Psoas muscle (tissue), 8 donors: ENCODE results near the gene SEMA7A. TPM values are rescaled to one million over a fixed set of nuclear protein-coding genes. Genes with fewer than 3 reads are reported as not detected.

Experiments
- ATAC-seq, 4 donors: fragments of 200-7000 bp; cut with Tn5 transposase; one replicate each; pipeline ENCODE4 v1.9.1; 2020; ENCODE audit warnings: moderate library complexity in 3 of 4, mild to moderate bottlenecking in 2 of 4
- DNase-seq, 2 donors: peaks; one replicate each; pipeline ENCODE4 v3.0.0-alpha.2; 2020
- H3K27ac ChIP-seq: fragments of 200-600 bp; one replicate; pipeline ENCODE4 v1.8.0; 2022
- H3K27me3 ChIP-seq, 3 donors: fragments of 200-600 bp in 1 of 3; one replicate each; pipeline versions ENCODE4 v1.6.1 to v1.8.0; 2013 to 2022; ENCODE audit warnings: low read length in 2 of 3, mild to moderate bottlenecking in 2 of 3, moderate library complexity in 1 of 3; ENCODE audit not compliant: insufficient read depth in 3 of 3
- H3K36me3 ChIP-seq, 2 donors: fragments of 200-600 bp in 1 of 2; one replicate each; pipeline versions ENCODE4 v1.6.1 to v1.8.0; 2013 to 2022; ENCODE audit warnings: low read depth in 1 of 2, mild to moderate bottlenecking in 1 of 2, moderate library complexity in 1 of 2; ENCODE audit not compliant: insufficient read depth in 1 of 2
- H3K4me1 ChIP-seq: fragments of 200-600 bp; one replicate; pipeline ENCODE4 v1.8.0; 2022
- H3K4me3 ChIP-seq: fragments of 200-600 bp; one replicate; pipeline ENCODE4 v1.8.0; 2022; ENCODE audit warnings: mild to moderate bottlenecking
- H3K9me3 ChIP-seq: fragments of 200-600 bp; one replicate; pipeline ENCODE4 v1.8.0; 2022
- WGBS, 3 donors: extraction: QIAGEN DNeasy Blood & Tissue Kit; methylation state at CpG; one replicate each; pipeline versions ENCODE4 v1.1.6 to v1.1.7; 2013; 5-methylcytosine and 5-hydroxymethylcytosine counted together
- intact Hi-C, 2 donors: fragments of 100-400 bp; cut with DNase I; formaldehyde crosslinking; loops; one replicate each; pipeline versions ENCODE4 v1.11.0 to v1.14.2; 2022
- polyA plus RNA-seq, 3 donors: library from polyadenylated mRNA; stranded (reverse); fragments of 200-250 nt; gene quantifications; one replicate each; pipeline ENCODE4 v1.2.3, GENCODE V29; 2013
- total RNA-seq, 4 donors: library from RNA; stranded (reverse); fragmentation: NEBNext Ultra II Directional in 2 of 4; extraction: Animal tissue kit (Norgen Biotek cat#: 25700) in 2 of 4; gene quantifications; one replicate each; pipeline versions ENCODE4 v1.2.1 to v1.2.4, GENCODE V29; 2021 to 2023
- TF ChIP-seq, protein P1 (sequence below): fragments of 200-600 bp; IDR thresholded peaks from one replicate; pipeline ENCODE4 v1.8.0; 2022; ENCODE audit warnings: antibody characterized with exemption
- donor health status: healthy with polysubstance abuse.
- donor health status: DM: no; HTN: no; CAD: no; lungs with moderate emphysema.
- donor health status: Bipolar disorder and iron deficiency.
- donor health status: healthy.
- donor health status: DM: yes; HTN: yes; CAD: no.
- donor health status: DM: no; HTN: no; CAD: no.
- donor health status: DM: no; HTN: no; CAD: no.
- donor health status: DM: yes; HTN: yes; CAD: no.

SEMA7A gene
- total and polyA plus RNA-seq, 7 donors, result 0.44 to 2.0 (median 1.2) TPM

GRCh38 chr15:74373731-74374647 is 59.8 kb downstream of the SEMA7A start:
- H3K36me3 ChIP-seq, result no peaks in the 10 kb centered on the region
- H3K27ac ChIP-seq, result no peak overlapping the region
- DNase-seq, result peak; percentile 94 to 95
- ATAC-seq, result peak; percentile 98 to 100 (median 99)
- no peaks in the 10 kb centered on the region for H3K9me3 ChIP-seq
- WGBS, 3 donors, result 0 to 1% (median 1%) methylated on average over 59 to 62 of the region's 62 CpGs
- TF ChIP-seq, protein P1, sequence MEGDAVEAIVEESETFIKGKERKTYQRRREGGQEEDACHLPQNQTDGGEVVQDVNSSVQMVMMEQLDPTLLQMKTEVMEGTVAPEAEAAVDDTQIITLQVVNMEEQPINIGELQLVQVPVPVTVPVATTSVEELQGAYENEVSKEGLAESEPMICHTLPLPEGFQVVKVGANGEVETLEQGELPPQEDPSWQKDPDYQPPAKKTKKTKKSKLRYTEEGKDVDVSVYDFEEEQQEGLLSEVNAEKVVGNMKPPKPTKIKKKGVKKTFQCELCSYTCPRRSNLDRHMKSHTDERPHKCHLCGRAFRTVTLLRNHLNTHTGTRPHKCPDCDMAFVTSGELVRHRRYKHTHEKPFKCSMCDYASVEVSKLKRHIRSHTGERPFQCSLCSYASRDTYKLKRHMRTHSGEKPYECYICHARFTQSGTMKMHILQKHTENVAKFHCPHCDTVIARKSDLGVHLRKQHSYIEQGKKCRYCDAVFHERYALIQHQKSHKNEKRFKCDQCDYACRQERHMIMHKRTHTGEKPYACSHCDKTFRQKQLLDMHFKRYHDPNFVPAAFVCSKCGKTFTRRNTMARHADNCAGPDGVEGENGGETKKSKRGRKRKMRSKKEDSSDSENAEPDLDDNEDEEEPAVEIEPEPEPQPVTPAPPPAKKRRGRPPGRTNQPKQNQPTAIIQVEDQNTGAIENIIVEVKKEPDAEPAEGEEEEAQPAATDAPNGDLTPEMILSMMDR, result peak; percentile 91
- H3K4me3 ChIP-seq, result peak overlapping the region; percentile 66
- H3K4me1 ChIP-seq, result no peaks in the 10 kb centered on the region
- intact Hi-C loops, result loop anchor here (1.0 to 10.0 kb wide), 4 partner anchors 65 to 581 kb away; partner anchors contain the start of gene RPP25 (in 1 of the 2)
- H3K27me3 ChIP-seq, result peaks cover 0 to 1% (median 0%) of the 10 kb centered on the region in 3 donors

- no peak for ATAC-seq
- H3K27ac ChIP-seq, result no peak overlapping the region
- WGBS, 3 donors, result 50 to 53% (median 52%) methylated on average over 13 of the region's 13 CpGs
- no peak overlapping the region for H3K4me3 ChIP-seq
- peaks cover 0 to 4% (median 1%) of the 10 kb centered on the region in 3 donors for H3K27me3 ChIP-seq
- H3K36me3 ChIP-seq, result no peaks in the 10 kb centered on the region
- H3K9me3 ChIP-seq, result no peaks in the 10 kb centered on the region
- intact Hi-C loops, result loop anchor here (2.0 to 10.0 kb wide), 2 partner anchors 66 to 582 kb away; partner anchors contain the start of gene RPP25 (in 1 of the 2)
- no peak for DNase-seq
- TF ChIP-seq, protein P1, result no peak
- no peaks in the 10 kb centered on the region for H3K4me1 ChIP-seq
Measured at GRCh38 chr15:74373056-74373650, 60.6 kb downstream of the SEMA7A start.

- Histone ChIP-seq H3K27ac (no peak overlapping the region), H3K4me3 (no peak overlapping the region), H3K9me3 (no peaks in the 10 kb centered on the region), H3K27me3 (peaks cover 0 to 14% (median 1%) of the 10 kb centered on the region in 3 donors), H3K4me1 (no peaks in the 10 kb centered on the region), H3K36me3 (no peaks in the 10 kb centered on the region)
- no peak for DNase-seq
- TF ChIP-seq, protein P1, result no peak
- no peak for ATAC-seq
- intact Hi-C loops, result loop anchor here in 1 of 2 donors (10.0 kb wide), 1 partner anchor 584 kb away; the partner anchor contains the start of gene RPP25
- WGBS, 3 donors, result 74 to 76% (median 75%) methylated on average over 5 of the region's 5 CpGs
Measured at GRCh38 chr15:74370471-74370870, 63.3 kb downstream of the SEMA7A start.

- intact Hi-C loops, result loop anchor here in 1 of 2 donors (10.0 kb wide), 1 partner anchor 585 kb away; the partner anchor contains the start of gene RPP25
- no peak overlapping the region for H3K4me3 ChIP-seq
- no peaks in the 10 kb centered on the region for H3K4me1 ChIP-seq
- no peaks in the 10 kb centered on the region for H3K9me3 ChIP-seq
- DNase-seq, result no peak
- 81 to 86% (median 85%) methylated on average over 2 of the region's 2 CpGs for WGBS, 3 donors
- peaks cover 0 to 17% (median 1%) of the 10 kb centered on the region in 3 donors for H3K27me3 ChIP-seq
- H3K36me3 ChIP-seq, result no peaks in the 10 kb centered on the region
- TF ChIP-seq, protein P1, result no peak
- no peak for ATAC-seq
- no peak overlapping the region for H3K27ac ChIP-seq
Measured at GRCh38 chr15:74369756-74370155, 64.0 kb downstream of the SEMA7A start.
